Trophoblast cell (in vitro differentiated cells and primary cell): ENCODE measurements around the gene MAML2.
A peak's percentile ranks its signal among the peaks of the same experiment; 100 is the strongest.

ENCODE experiments used
- DNase-seq, 2 donors: peaks; one replicate each; pipeline ENCODE4 v3.0.0-alpha.2; 2016
- H2AFZ ChIP-seq: 2 replicates; pipeline ENCODE4 v1.6.1; 2013; ENCODE audit warnings: low read length, moderate library complexity, mild to moderate bottlenecking; ENCODE audit not compliant: insufficient read depth, poor library complexity
- H2AK5ac ChIP-seq: 2 replicates; pipeline ENCODE4 v1.6.1; 2013; ENCODE audit warnings: mild to moderate bottlenecking, low read length
- H2BK120ac ChIP-seq: 2 replicates; pipeline ENCODE4 v1.6.1; 2013; ENCODE audit warnings: low read length, mild to moderate bottlenecking, moderate library complexity; ENCODE audit not compliant: insufficient read depth, poor library complexity
- H2BK12ac ChIP-seq: 2 replicates; pipeline ENCODE4 v1.6.1; 2013; ENCODE audit warnings: mild to moderate bottlenecking, low read length, moderate library complexity
- H2BK5ac ChIP-seq: 2 replicates; pipeline ENCODE4 v1.6.1; 2013; ENCODE audit warnings: low read length, low read depth, moderate library complexity, mild to moderate bottlenecking; ENCODE audit not compliant: poor library complexity
- H3K14ac ChIP-seq: 2 replicates; pipeline ENCODE4 v1.6.1; 2013; ENCODE audit warnings: mild to moderate bottlenecking, low read length
- H3K18ac ChIP-seq: 2 replicates; pipeline ENCODE4 v1.6.1; 2013; ENCODE audit warnings: mild to moderate bottlenecking, low read length
- H3K23ac ChIP-seq: 2 replicates; pipeline ENCODE4 v1.6.1; 2013; ENCODE audit warnings: low read length
- H3K27ac ChIP-seq: 2 replicates; pipeline ENCODE4 v1.5.1; 2013; ENCODE audit warnings: low read depth, mild to moderate bottlenecking, inconsistent platforms, low read length, moderate library complexity
- H3K27me3 ChIP-seq: 2 replicates; pipeline ENCODE4 v1.6.1; 2013; ENCODE audit warnings: inconsistent platforms, mild to moderate bottlenecking, low read length, moderate library complexity; ENCODE audit not compliant: insufficient read depth
- H3K36me3 ChIP-seq, 2 experiments: 1 replicate in 1 of 2; 2 replicates in 1 of 2; pipeline ENCODE4 v1.6.1; 2013; ENCODE audit warnings: low read length in 2 of 2, mild to moderate bottlenecking in 2 of 2, moderate library complexity in 1 of 2; ENCODE audit not compliant: insufficient read depth in 2 of 2, control insufficient read depth in 1 of 2
- H3K4ac ChIP-seq: 2 replicates; pipeline ENCODE4 v1.6.1; 2013; ENCODE audit warnings: low read depth, mild to moderate bottlenecking, low read length, moderate library complexity
- H3K4me1 ChIP-seq, 2 experiments: 1 replicate in 1 of 2; 2 replicates in 1 of 2; pipeline ENCODE4 v1.6.1; 2013; ENCODE audit warnings: low read length in 2 of 2, mild to moderate bottlenecking in 2 of 2, moderate library complexity in 1 of 2; ENCODE audit not compliant: insufficient read depth in 2 of 2, control insufficient read depth in 1 of 2
- H3K4me2 ChIP-seq: 2 replicates; pipeline ENCODE4 v1.6.1; 2013; ENCODE audit warnings: inconsistent platforms, mild to moderate bottlenecking, low read length, moderate library complexity
- H3K4me3 ChIP-seq: 2 replicates; pipeline ENCODE4 v1.5.1; 2013; ENCODE audit warnings: mild to moderate bottlenecking, low read depth, low read length, inconsistent platforms
- H3K79me1 ChIP-seq: one replicate; pipeline ENCODE4 v1.6.1; 2013; ENCODE audit warnings: low read length
- H3K79me2 ChIP-seq: 2 replicates; pipeline ENCODE4 v1.6.1; 2013; ENCODE audit warnings: low read length, mild to moderate bottlenecking; ENCODE audit not compliant: control insufficient read depth, insufficient read depth, poor library complexity
- H3K9ac ChIP-seq: 2 replicates; pipeline ENCODE4 v1.6.1; 2013; ENCODE audit warnings: mild to moderate bottlenecking, low read length
- H3K9me3 ChIP-seq: 2 replicates; pipeline ENCODE4 v1.6.1; 2013; ENCODE audit warnings: low read depth, mild to moderate bottlenecking, control low read depth, inconsistent platforms, low read length; ENCODE audit not compliant: insufficient read depth
- H4K12ac ChIP-seq: 2 replicates; pipeline ENCODE4 v1.6.1; 2013; ENCODE audit warnings: low read depth, mild to moderate bottlenecking, low read length, moderate library complexity
- H4K8ac ChIP-seq: 2 replicates; pipeline ENCODE4 v1.6.1; 2013; ENCODE audit warnings: low read depth, mild to moderate bottlenecking, low read length, moderate library complexity
- H4K91ac ChIP-seq: one replicate; pipeline ENCODE4 v1.6.1; 2013; ENCODE audit warnings: low read depth, mild to moderate bottlenecking, low read length, moderate library complexity
- whole genome bisulfite sequencing: extraction: QIAGEN DNeasy Blood & Tissue Kit; methylation state at CpG from one replicate; pipeline ENCODE4 v1.1.7; 2013; ENCODE audit warnings: missing lambda C conversion rate; ENCODE audit not compliant: insufficient read length, insufficient coverage; ENCODE audit errors: extremely low coverage; 5-methylcytosine and 5-hydroxymethylcytosine counted together

Gene MAML2

GRCh38 chr11:96221244-96222070, 121.5 kb downstream of the MAML2 start:
- Histone ChIP-seq H2BK12ac (peak overlapping the region; percentile 82), H3K27ac (peak overlapping the region; percentile 41), H3K79me2 (peaks cover 6% of the 10 kb centered on the region), H4K12ac (no peak overlapping the region), H3K4me3 (no peak overlapping the region), H3K18ac (no peak overlapping the region), H2BK5ac (peak overlapping the region; percentile 90), H2BK120ac (peak overlapping the region; percentile 38), H3K4me1 (peaks cover 13 to 28% of the 10 kb centered on the region in 2 experiments), H3K79me1 (peaks cover 38% of the 10 kb centered on the region), H4K91ac (peak overlapping the region; percentile 85), H3K4me2 (no peak overlapping the region), H3K9ac (no peak overlapping the region), H4K8ac (peak overlapping the region; percentile 68), H2AFZ (no peak overlapping the region), H3K14ac (no peak overlapping the region), H3K23ac (no peak overlapping the region), H3K27me3 (no peaks in the 10 kb centered on the region), H3K36me3 (no peaks in the 10 kb centered on the region), H3K9me3 (no peaks in the 10 kb centered on the region), H2AK5ac (peak overlapping the region; percentile 47), H3K4ac (peak overlapping the region; percentile 90)
- no peak for DNase-seq
- no CpG with 5 or more reads among the region's 4 CpGs for WGBS

GRCh38 chr11:96219981-96220623, 122.9 kb downstream of the MAML2 start:
- Histone ChIP-seq H4K8ac (no peak overlapping the region), H3K9me3 (no peaks in the 10 kb centered on the region), H2AFZ (no peak overlapping the region), H3K23ac (no peak overlapping the region), H2BK12ac (peak overlapping the region; percentile 54), H3K4me2 (no peak overlapping the region), H3K18ac (no peak overlapping the region), H3K27ac (peak overlapping the region; percentile 96), H4K12ac (no peak overlapping the region), H2BK120ac (peak overlapping the region; percentile 72), H3K4ac (peak overlapping the region; percentile 29), H3K27me3 (no peaks in the 10 kb centered on the region), H3K79me1 (peaks cover 41% of the 10 kb centered on the region), H3K9ac (peak overlapping the region; percentile 7), H2BK5ac (peak overlapping the region; percentile 93), H3K4me1 (peaks cover 13 to 31% of the 10 kb centered on the region in 2 experiments), H3K4me3 (no peak overlapping the region), H3K79me2 (peaks cover 4% of the 10 kb centered on the region), H2AK5ac (no peak overlapping the region), H3K36me3 (no peaks in the 10 kb centered on the region), H3K14ac (peak overlapping the region; percentile 70), H4K91ac (peak overlapping the region; percentile 97)
- DNase-seq, result no peak
- no CpG with 5 or more reads among the region's 3 CpGs for WGBS

- Histone ChIP-seq H2AFZ (no peak overlapping the region), H3K79me1 (peaks cover 41% of the 10 kb centered on the region), H2BK5ac (peak overlapping the region; percentile 98), H3K9ac (no peak overlapping the region), H4K12ac (no peak overlapping the region), H3K27me3 (no peaks in the 10 kb centered on the region), H3K4me3 (no peak overlapping the region), H3K18ac (no peak overlapping the region), H4K8ac (no peak overlapping the region), H3K4me1 (peaks cover 15 to 31% of the 10 kb centered on the region in 2 experiments), H3K79me2 (peaks cover 4% of the 10 kb centered on the region), H3K27ac (peak overlapping the region; percentile 96), H3K9me3 (no peaks in the 10 kb centered on the region), H2BK12ac (no peak overlapping the region), H4K91ac (no peak overlapping the region), H3K14ac (no peak overlapping the region), H2BK120ac (no peak overlapping the region), H3K23ac (no peak overlapping the region), H3K4ac (no peak overlapping the region), H2AK5ac (no peak overlapping the region), H3K36me3 (no peaks in the 10 kb centered on the region), H3K4me2 (no peak overlapping the region)
- no peak for DNase-seq
- WGBS, result no CpG with 5 or more reads among the region's 3 CpGs
Observed at GRCh38 chr11:96218901-96219300, 124.1 kb downstream of the MAML2 start.

GRCh38 chr11:96218006-96218405, 125.0 kb downstream of the MAML2 start:
- Histone ChIP-seq H3K4ac (peak overlapping the region; percentile 6), H3K27me3 (no peaks in the 10 kb centered on the region), H2BK12ac (no peak overlapping the region), H4K91ac (peak overlapping the region; percentile 70), H2AK5ac (no peak overlapping the region), H3K36me3 (no peaks in the 10 kb centered on the region), H3K18ac (no peak overlapping the region), H3K4me1 (peaks cover 15 to 31% of the 10 kb centered on the region in 2 experiments), H3K79me2 (peaks cover 4% of the 10 kb centered on the region), H2AFZ (no peak overlapping the region), H2BK5ac (peak overlapping the region; percentile 45), H3K27ac (peak overlapping the region; percentile 78), H3K4me3 (no peak overlapping the region), H4K12ac (no peak overlapping the region), H3K9ac (no peak overlapping the region), H3K23ac (no peak overlapping the region), H3K79me1 (peaks cover 43% of the 10 kb centered on the region), H3K4me2 (no peak overlapping the region), H2BK120ac (peak overlapping the region; percentile 25), H3K14ac (no peak overlapping the region), H3K9me3 (no peaks in the 10 kb centered on the region), H4K8ac (no peak overlapping the region)
- WGBS, result no CpG with 5 or more reads among the region's 5 CpGs
- no peak for DNase-seq
